Lung microvascular endothelial cell (primary cell): Measurements from ENCODE around the gene HOXA5. TPM values are rescaled to one million over a fixed set of nuclear protein-coding genes. Genes with fewer than 3 reads are reported as not detected.

Experiments
- DNase-seq, 2 donors: peaks; one replicate each; pipeline versions ENCODE4 v3.0.0 to v3.0.0-alpha.2; 2010; ENCODE audit warnings: low read depth in 2 of 2
- total RNA-seq: library from RNA; depleted of rRNA; stranded (reverse); fragments of >200 nt; gene quantifications from 2 replicates; pipeline ENCODE4 v1.2.1, GENCODE V29; 2014

HOXA5 gene
- total RNA-seq, 1 donor from 2014 or later, result 5.8 TPM

GRCh38 chr7:27182861-27183681 is 39.6 kb upstream of the HOXA5 start:
- no peak for DNase-seq

DNA sequence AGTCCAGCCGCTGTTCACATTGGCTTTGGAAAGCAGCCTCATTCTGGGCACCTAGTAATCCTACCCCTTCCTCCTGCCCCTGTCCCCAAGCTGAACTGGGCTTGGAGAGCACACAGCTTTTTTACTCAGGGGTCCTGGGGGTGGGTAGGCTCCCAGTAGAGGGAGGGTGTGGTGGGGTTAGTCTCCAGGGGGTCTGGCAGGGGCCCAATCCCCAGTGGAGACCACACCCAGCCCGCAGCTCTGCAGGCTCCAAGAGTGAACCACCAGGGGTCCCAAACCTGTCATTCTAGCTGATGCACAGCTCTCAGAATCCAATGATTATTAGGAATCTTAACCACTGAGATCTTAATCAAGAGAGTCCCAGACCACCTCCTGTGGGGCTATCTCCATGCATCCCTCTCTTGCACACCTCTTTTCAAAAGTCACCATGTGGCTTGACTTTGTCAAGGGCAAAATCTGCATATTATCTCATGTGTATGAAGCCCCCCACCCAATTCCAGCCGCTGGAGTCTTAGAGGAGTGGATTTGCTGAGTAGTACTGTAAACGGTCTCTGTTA is 38.9 kb upstream of the HOXA5 start:
- no peak for DNase-seq

DNA sequence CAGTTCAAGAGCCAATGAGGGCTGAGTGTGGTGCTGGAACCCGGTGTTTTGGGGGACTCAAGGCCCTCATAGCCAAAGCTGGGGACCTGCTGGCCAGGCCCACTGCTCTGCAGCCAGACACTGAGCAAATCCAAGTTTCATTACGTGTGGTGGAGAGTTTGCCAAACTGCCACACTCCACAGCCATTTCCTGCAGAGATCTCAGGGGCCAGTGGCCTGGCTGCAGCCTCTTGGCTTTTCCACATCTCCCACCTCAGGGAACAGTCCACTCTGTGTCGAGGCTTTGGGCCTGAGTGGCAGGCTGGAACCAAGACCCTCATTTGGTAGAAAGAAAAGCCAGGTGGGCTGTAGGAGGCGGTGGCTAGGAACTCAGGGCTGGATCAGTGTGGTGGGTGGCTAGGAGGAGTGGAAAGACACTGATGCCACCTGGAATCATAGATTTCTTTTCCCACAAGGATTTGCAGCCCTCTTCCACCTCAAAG is 38.4 kb upstream of the HOXA5 start:
- DNase-seq, result no peak

GRCh38 chr7:27180431-27181420 is 37.2 kb upstream of the HOXA5 start:
- no peak for DNase-seq

GRCh38 chr7:27179503-27180430 is 36.3 kb upstream of the HOXA5 start:
- peak; percentile 67 to 73 for DNase-seq

DNA sequence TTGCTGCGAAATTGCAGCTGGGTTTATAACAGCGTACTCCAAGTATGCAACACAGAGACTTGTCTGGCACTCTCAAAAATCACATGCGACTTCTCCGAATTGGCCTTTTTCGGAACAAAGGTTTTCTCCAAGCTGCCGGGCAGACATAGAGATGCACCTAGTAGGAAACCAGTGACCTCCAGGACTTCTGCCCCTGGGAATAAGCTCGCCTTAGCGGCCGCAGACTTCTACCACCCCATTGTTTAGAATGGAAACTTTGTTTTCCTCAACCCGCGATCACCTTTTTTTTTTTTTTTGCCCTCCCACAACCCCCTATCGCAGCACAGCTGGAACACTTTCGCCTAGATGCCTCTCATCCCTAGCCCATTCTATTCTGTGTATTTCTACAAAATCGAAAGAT is 35.5 kb upstream of the HOXA5 start:
- DNase-seq, result no peak

DNA sequence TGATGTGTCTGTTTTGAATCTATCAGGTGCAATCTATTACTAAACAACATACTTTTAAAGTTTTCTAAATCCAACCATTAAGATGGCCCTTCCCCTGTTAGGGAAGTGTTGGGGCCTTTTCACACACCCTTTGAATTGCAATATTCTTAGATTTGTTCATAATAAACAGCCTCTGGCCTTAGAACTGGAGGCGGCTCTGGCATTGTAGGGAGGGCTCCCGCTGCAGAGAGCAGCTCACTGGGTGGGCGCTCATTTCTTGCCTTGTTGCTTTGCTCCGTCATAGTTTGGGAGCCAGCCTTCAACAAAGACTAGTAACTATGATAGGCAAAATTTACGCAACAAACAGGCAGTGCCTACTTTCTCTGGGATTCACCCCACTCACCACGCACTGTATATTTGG is 34.9 kb upstream of the HOXA5 start:
- no peak for DNase-seq

GRCh38 chr7:27177795-27178320 is 34.4 kb upstream of the HOXA5 start:
- no peak for DNase-seq

DNA sequence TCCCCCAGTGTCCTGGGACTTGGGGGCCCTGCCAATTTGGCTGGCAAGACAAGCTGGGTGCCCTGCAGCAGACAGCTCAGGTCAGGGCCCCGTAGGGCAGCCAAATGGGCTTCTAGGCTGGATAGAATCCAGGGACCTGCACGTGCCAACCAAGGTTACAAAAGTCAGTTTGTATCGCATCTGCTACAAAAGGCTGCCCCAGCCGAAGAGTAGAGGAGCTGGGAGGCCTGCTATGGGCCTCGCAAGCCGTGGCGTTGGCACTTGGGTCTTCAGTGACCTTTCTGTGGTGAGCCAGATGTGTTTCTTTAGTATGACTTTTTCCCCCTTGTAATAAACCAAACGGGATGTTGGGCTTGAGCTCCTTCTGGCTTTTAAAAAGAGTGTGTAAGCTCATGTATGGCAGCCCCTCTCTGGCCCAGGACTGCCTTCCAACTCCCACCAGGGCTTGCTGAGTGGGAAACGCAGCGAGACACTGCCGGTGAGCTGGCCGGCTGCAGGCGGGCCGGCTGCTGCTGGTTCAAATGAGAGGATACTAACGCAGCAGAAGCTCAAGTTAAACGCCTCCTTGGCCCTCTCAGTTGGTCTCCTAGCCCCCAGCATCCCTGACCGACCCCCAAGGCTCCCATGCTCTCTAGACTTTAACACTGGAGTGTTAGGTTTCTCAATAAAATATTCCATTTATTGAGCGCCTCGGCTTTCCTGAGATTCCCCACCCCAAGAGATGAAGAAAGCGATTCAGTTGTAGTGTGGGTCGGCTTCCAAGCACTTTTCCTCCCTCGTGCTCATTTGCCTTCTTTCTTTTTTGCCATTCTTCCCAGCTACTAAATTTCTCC is 33.7 kb upstream of the HOXA5 start:
- DNase-seq, result no peak

DNA sequence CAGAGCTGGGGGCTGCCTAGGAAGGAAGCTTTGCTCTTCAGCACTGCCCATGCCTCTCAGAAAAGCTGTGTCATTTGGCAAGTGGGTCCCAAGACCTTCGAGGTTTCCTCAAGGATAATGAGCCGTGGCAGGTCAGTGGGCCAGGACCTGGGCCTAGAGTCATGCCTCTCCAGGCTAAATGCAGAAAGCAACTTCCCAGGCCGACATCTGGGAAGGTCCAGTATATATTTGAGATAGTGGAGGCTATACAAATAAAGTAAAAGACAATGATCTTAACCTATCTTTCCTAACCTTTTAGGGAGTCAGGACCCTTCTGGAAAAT is 33.0 kb upstream of the HOXA5 start:
- DNase-seq, result no peak

- no peak for DNase-seq
Observed at GRCh38 chr7:27175626-27176523, 32.4 kb upstream of the HOXA5 start.

DNA sequence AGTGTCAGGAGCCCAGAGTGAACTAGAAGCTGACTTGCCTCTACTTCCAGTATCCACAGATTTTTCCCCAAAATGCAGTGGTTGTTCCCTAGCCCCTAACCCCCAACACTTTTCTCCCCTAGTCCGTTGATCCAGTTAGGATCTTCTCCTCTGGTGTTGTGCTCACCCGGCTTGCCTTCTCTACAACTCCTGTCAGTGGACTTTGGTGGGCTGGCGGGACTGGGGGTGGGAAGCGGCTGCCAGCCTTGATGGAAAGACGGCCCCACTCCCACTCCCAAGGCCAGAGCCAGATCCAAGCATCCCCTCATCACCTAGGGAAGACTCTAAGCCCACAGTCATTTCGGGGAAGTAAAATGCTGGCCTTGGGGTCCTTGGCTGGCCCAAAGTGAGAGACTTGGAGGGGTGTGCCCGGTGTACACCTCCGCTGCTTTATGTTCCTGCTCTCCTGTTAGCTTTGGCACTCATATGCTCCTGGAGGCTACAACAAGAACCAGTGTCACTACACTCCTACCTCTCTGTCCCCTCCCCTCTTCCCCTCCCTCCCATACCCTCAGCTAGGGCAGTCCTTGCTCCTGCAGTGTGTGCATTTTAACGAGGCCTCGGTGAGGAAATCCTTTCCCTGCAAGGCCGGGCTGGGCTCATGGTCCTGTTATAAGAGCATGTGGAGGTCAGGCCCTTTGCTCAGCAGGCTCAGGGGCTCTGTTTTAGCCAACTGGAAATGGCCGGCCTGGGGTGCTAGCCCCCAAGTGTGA is 31.6 kb upstream of the HOXA5 start:
- no peak for DNase-seq

GRCh38 chr7:27173956-27174873 is 30.7 kb upstream of the HOXA5 start, which contains the start of gene HOXA10:
TSS of gene HOXA10 (minus strand) at chr7:27174320. CDS start at chr7:27174306, 14 bp downstream.
- no peak for DNase-seq

- DNase-seq, result no peak
Observed at GRCh38 chr7:27173511-27173955, 30.1 kb upstream of the HOXA5 start.

DNA sequence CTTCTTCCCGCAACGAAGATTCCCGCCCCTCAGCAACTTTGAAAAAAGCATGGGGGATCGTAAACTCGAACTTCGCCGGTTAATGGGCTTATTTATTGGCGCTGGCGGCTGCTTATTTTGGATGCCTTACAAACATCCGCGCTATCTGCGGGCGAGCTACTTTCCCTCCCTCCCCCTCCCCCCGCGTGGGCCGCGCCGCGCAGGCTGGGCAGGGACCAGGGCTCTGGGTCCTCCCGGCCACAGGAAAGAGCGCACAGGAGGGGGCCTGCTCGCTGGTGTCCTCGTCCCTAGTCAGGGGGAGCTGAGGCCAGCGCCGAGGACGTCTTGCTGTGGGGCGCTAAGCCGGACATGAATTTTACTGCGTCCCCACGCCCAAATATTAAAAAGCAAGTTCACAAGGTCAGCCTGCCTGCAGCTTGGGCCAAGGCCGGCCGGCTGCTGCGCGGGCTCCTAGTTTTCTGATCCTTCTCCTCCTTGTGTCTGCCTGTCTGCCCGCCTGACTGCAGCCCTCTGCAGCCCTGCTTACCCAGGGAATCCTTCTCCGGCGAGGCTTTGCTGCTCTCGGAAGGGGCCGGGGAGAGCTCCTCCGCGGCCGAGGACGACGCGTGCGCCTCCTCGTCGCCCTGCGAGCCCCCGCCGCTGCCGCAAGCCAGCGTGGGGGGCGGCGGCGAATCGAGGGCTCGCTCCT is 29.5 kb upstream of the HOXA5 start:
- DNase-seq, result peak in 1 of 2 donors; percentile 57

DNA sequence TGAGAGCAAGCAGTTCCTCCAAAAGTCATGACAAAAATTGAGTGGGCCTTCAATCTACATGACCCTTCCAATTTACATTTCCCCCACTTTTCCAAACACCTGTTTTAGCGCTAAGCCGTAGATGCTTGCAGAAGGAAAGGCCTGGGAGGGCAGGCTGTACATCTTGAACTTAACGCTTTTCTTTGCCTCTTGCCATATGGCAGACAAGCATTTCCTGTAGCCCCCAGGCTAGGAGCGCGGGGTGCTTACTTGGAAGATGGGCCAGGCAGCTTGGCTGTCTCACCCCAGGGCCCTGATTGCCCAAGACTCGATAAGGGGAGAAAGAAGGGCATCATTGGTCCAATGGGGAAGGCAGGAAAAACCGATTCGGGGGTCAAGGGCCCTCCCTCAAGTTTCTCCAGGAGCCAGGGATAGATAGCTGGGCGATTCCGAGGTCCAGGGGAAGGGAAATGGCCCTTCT is 28.9 kb upstream of the HOXA5 start:
- DNase-seq, result no peak
